CD1c-positive myeloid dendritic cell (primary cell): ENCODE measurements around the gene SRPK2.
"Not testable (repeated sequence)": the region's sequence is repeated elsewhere in the genome, so short reads cannot be mapped to it uniquely, and the experiment has no call there.

Source experiments
- DNase-seq: peaks from one replicate; pipeline ENCODE4 v3.0.0-alpha.2; 2016; ENCODE audit errors: extremely low spot score

SRPK2 gene

DNA sequence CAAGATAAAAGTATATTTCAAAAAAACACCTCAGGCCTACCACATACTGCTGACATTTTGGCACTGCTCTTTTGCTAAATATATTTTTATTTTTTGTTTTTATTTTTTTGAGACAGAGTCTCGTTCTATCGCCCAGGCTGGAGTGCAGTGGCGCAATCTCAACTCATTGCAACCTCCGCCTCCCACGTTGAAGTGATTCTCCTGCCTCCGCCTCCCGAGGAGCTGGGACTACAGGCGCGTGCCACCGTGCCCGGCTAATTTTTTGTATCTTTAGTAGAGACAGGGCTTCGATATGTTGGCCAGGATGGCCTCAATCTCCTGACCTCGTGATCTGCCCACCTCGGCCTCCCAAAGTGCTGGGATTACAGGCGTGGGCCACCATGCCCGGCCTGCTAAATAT is 193.8 kb downstream of the SRPK2 start:
- DNase-seq, result not testable (repeated sequence)

DNA sequence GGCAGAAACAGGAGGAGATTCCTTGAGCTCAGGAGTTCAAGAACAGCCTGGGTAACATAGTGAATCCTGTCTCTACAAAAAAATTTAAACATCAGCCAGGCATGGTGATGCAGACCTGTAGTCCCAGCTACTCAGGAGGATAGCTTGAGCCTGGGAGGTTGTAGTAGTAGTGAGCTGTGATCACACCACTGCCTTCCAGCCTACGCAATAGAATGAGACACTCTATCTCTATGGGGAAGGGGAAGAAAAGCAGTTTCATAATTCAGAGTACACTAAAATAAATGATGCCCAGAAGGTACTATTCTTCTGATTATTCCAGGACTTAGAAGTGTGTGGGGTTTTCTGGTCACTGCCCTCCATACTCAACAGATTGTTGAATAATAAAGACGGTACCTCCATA is 197.4 kb downstream of the SRPK2 start:
- peak; percentile 79 for DNase-seq

- DNase-seq, result no peak
These were observed 198.7 kb downstream of the SRPK2 start for GRCh38 chr7:105189859-105190492.

DNA sequence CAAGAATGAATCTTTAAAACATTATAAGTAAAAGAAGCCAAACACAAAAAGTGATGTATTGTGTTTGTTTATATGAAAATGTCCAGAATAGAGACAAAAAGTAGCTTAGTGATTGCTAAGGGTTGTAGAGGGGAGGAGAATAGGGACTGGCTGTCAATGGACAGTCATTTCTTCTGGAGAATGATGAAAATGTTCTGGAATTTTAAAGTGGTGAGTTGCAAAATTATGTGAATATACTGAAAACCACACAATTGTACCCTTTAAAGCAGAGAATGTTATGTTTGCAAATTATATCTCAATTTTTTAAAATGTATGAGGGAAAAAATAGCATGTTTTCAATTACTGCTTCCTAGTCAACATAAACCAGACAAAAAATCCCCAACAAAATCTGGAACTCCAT is 200.5 kb downstream of the SRPK2 start:
- DNase-seq, result no peak

DNA sequence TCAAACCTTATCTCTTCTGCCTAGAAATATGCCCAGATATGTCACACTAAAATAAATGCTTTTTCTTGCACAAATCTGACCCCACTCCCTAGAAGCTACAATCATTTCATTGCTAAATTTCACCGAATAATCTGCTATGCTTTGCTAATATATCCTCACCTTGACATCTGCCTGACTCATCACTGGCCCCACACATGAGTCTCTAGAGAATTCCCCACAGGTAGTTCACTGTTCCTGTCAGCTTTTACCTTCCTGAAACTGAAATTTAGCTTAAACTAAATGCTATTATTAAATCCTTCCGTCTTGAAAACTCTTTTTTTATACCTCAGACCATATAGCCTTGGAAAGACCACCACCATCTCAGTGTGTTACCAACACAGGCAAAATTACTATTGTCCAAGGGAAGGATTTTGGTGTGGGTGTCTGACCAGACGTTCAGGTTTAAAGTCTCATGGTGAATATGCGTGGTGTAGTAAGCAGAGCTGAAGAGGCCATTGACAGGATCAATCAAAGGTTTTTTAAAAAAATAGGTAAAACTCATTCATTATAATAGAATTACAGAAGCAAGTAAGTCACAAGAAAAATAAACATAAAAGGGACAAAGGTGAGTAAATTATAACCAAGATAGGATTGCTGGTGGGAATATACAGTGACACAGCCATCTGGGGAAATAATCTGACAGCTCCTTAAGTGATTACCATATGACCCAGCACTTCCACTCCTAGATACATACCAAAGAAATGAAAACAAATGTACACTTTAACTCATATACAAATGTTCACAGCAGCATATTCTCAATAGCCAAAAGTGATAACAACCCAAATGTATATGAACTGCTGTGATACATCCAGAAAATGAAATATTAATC is 201.2 kb downstream of the SRPK2 start:
- DNase-seq, result no peak

- no peak for DNase-seq
These were observed 203.3 kb downstream of the SRPK2 start for GRCh38 chr7:105185290-105186010.

DNA sequence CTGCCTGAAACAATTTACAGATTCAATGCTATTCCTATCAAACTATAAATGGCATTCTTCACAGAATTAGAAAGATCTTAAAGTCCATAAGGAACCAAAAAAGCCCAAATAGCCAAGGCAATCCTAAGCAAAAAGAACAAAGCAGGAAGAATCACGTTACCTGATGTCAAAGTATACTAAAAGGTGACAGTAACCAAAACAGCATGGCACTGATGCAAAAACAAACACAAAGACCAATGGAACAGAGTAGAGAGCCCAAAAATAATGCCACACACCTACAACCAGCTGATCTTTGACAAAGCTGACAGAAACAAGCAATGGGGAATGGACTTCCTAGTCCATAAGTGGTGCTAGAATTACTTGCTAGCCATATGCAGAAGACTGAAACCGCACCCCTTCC is 208.7 kb downstream of the SRPK2 start:
- no peak for DNase-seq

- no peak for DNase-seq
These were observed 209.7 kb downstream of the SRPK2 start for GRCh38 chr7:105178928-105179541.

GRCh38 chr7:105178177-105178576 is 210.5 kb downstream of the SRPK2 start:
- no peak for DNase-seq

GRCh38 chr7:105177026-105177425 is 211.7 kb downstream of the SRPK2 start:
- DNase-seq, result no peak

DNA sequence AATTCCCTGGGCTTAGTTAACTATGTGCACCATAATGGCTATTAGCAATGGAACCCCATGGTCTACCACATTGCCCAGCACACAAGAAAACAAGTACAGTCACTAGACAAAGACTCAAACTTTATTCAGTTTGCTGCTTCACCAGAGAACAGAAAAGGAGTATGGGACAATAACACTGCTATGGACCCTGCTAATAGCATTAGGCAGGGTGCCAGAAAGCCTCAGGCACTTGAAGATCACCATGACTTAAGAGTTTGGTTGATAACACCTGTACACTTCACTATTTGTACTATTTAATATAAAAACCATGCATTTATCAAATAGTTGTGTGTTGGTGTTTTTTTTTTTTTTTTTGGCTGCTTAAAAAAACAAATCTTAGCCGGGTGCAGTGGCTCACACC is 215.1 kb downstream of the SRPK2 start:
- DNase-seq, result no peak

DNA sequence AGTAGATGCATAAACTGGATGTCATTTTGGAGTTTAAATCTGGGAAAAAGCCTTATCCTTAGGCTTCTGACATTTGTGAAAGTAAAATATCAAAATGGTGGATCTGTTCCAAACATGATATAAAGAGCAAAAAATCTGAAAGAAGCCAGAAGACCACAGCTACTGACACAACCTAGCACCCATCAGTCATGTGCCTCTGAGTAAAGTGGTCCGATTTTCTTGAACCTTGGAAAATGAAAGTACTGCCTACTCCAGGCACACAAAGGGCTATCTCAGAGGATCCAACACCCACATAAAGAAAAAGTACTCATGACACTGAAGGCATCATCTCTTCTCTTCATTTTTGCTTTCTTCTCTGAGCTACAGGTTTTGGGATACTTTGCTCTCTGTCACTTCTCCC is 224.0 kb downstream of the SRPK2 start:
- no peak for DNase-seq

DNA sequence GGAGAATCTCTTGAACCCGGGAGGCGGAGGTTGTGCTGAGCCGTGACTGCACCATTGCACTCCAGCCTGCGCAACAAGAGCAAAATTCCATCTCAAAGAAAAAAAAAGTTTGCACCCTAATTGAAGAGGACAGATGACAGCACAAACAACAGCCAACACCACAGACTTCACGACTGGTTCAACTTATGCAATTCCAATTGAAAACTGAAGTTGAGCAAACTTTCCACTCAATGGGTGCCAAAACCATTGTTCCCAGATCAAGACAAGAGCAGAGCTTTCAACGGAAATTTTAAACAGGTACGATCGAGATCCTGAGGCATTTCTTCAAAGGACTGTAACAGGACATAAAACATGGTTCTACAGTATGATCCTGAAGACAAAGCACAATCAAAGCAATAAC is 225.0 kb downstream of the SRPK2 start:
- no peak for DNase-seq

DNA sequence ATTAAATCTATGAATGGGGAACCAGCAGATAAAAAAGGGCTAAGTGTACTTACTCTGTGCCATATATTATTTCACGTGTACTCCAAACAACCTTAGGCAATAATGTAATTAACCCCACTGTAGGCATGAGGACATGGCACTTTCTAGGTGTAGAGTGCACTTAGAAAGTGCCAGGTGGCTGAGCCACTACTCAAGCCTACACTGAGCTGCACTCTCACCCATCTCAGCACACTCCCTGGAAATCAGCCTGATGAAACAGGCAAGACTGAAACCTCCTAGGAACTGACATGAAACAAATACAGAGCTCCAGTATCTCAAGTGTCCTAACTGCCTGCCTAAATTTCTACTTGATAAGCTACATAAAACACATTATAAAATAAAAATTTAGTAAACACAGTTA is 227.4 kb downstream of the SRPK2 start:
- DNase-seq, result no peak

DNA sequence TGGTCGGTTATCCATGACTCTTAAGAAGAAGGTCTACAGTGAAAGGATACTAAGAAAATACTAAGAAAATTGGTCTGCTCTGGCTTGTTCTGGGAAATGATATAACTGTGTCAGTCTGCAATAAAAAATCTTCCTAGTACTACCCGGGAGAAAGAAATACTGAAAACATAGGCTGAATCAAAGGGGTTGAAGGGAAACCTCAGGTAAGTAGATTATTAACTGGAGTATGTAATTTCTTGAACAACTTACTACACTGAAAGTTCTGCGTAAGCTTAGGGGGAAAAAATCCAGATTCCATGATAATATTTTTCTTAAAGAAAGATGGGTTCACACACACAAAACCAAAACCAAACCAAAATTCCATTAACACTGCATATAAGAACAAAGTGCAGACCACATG is 231.4 kb downstream of the SRPK2 start:
- no peak for DNase-seq

DNA sequence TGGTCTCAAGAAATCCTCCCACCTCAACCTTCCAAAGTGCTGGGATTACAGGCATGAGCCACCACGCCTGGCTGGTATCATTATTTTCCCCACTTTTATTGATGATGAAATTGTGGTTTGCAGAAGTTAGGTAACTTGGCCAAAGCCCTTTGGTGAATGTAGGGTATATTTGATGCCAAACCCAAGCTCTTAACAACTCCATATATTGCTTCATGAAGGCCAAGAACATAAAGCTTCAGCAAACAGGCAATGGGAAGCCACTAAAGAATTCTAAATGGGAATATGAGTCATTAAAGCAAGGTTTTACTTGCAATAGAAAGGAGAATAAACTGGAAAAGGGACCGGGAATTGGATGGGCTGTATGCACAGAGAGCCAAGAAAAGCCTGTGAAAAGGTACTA is 232.0 kb downstream of the SRPK2 start:
- DNase-seq, result no peak

- DNase-seq, result no peak
These were observed 234.6 kb downstream of the SRPK2 start for GRCh38 chr7:105154084-105154483.

DNA sequence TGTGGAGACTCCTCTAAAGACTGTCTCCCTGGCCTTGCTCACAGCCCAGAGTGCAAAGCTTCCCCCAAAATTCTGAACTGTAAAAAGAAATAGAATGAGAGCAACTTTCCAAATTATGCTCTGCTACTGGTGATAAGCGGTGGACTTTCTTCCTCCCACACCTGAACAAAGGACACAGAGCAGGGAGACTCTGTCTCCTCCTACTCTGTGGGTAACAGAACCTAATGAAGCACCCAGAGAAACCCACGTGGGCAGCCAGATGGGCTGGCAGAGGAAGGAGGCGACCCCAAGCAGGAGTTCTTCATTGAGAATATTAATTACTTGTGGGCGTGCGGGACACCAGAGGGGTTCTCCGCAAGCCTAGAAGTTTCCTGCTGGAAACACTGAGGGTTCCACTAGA is 235.2 kb downstream of the SRPK2 start:
- no peak for DNase-seq

DNA sequence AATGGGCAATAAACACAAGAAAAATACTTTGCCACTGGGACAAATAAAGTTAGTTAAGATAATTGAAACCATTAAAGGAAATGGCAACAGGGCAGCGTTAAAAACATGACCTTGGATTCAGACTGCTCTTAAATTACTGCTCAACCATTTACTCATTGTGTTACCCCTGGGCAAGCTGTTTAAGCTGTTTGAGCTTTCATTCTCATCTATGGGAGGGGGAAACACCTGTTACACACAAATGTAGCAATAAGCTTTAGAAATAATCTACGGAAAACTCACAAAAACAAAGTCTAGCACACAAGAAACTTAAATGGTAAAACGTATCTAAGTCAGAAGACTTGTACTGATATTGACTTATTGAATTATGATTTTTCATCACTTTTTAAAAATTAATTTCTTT is 237.6 kb downstream of the SRPK2 start:
- no peak for DNase-seq

GRCh38 chr7:105149827-105150226 is 238.9 kb downstream of the SRPK2 start:
- DNase-seq, result no peak

- DNase-seq, result no peak
These were observed 247.7 kb downstream of the SRPK2 start for GRCh38 chr7:105141068-105141467.

GRCh38 chr7:105139381-105139780 is 249.3 kb downstream of the SRPK2 start:
- no peak for DNase-seq
